GM21381 (cell line): Measurements from ENCODE around the gene PRAMEF1.
"Not testable (repeated sequence)": the region's sequence is repeated elsewhere in the genome, so short reads cannot be mapped to it uniquely, and the experiment has no call there.

Experiments
- ATAC-seq: cut with Tn5 transposase; IDR thresholded peaks from one replicate; pipeline ENCODE4 v1.9.1; 2021; ENCODE audit warnings: mild to moderate bottlenecking, moderate library complexity; ENCODE audit not compliant: unreplicated experiment

PRAMEF1 gene

GRCh38 chr1:12775443-12775842 is 15.8 kb upstream of the PRAMEF1 start:
- no peak for ATAC-seq

GRCh38 chr1:12776801-12777557 is 14.2 kb upstream of the PRAMEF1 start:
- no peak for ATAC-seq

- ATAC-seq, result no peak
Measured at GRCh38 chr1:12778061-12778460, 13.1 kb upstream of the PRAMEF1 start.

DNA sequence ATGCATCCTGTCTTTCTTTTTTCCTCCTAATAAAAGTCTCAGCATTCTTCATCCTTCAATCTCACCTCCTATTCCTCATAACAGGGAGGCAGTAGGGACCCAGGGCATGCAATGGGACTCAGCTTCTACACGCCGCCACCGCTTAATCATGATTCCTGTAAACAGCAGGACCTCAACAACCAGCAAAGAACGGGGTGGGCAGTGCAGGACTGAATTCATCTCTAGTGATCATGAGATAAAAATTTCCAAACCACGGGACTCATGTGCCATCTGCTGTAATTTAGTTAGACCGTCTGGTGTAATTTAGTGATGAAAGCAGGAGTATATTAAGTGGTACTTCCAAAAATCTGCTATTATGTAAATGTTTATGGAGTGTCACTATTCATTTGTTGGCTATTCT is 12.3 kb upstream of the PRAMEF1 start:
- ATAC-seq, result no peak

DNA sequence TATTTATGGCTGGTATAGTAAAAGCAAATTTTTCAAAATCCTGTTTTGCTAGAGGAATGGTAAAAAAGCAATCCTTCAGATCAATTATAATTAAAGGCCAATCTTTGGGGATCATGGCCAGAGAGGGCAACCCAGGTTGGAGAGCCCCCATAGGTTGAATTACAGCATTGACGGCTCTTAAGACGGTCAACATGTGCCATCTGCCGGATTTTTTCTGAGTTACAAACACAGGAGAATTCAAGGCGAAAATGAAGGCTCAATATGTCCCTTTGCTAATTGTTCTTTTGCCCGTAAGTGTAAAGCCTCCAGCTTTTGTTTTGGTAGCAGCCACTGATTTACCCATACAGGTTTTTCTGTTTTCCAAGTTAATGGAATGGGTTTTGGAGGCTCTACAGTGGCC is 9.7 kb upstream of the PRAMEF1 start:
- ATAC-seq, result not testable (repeated sequence)

- ATAC-seq, result not testable (repeated sequence)
Measured at GRCh38 chr1:12783783-12784182, 7.4 kb upstream of the PRAMEF1 start.

DNA sequence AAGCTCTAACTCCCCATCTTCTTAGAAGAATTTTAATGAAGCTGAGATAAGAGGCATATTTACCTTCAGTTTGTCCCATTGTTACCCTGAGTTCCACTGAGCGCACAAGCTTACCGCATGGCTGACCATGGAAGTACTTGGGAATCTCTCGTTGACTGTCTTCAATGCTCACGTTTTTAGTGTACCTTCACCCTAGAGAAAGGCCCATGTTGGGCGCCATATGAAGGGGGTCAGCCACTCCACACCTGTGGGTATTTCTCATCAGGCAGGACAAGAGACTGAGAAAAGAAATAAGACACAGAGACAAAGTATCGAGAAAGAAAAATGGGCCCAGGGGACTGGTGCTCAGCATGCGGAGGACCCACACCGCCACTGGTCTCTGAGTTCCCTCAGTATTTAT is 6.5 kb upstream of the PRAMEF1 start:
- not testable (repeated sequence) for ATAC-seq

DNA sequence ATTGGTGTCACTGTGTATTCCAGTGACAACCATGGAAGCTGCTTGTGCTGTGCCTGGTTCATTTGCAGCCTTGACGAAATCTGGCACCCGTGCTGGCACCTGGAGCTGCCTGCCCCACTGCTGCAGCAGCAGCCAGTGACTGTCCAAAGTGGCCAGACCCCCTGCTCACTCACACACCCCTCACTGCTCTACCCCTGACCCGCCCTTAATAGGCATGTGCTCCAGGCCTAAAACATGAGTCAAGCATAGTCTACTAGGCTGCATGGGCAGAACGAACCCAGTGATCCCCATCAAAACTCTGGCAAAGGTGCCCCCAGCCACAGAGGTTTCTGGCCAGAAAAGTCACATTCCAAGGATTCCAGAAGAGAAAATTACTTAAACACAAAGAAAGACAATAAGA is 7.7 kb downstream of the PRAMEF1 start:
- ATAC-seq, result no peak

GRCh38 chr1:12799730-12800129 is 8.5 kb downstream of the PRAMEF1 start:
- ATAC-seq, result no peak

GRCh38 chr1:12809933-12810332 is 18.7 kb downstream of the PRAMEF1 start:
- ATAC-seq, result no peak

GRCh38 chr1:12810691-12811408 is 19.7 kb downstream of the PRAMEF1 start:
- no peak for ATAC-seq

DNA sequence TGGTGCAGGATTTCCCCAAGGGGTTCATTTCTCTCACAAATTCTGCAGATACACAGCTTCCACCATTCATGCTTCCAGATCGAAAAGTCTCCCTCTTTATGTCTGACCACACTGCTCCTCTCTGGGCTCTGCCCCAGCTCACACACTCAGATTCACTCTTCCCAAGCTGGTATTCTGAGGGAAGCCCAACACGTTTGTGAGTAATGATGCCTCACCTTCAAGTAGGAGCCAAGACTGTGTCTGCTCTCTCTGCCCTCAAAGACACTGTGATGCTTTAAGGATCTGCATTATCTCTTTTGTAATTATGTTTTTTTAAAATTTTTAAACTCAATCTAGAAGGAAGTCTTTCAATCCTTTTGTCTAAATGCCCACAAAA is 20.2 kb downstream of the PRAMEF1 start:
- ATAC-seq, result no peak

DNA sequence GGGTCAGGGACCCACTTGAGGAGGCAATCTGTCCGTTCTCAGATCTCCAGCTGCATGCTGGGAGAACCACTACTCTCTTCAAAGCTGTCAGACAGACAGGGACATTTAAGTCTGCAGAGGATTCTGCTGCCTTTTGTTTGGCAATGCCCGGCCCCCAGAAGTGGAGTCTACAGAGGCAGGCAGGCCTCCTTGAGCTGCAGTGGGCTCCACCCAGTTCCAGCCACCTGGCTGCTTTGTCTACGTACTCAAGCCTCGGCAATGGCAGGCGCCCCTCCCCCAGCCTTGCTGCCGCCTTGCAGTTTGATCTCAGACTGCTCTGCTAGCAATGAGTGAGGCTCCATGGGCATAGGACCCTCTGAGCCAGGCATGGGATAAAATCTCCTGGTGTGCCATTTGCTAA is 27.9 kb downstream of the PRAMEF1 start:
- not testable (repeated sequence) for ATAC-seq

GRCh38 chr1:12831310-12831709 is 40.1 kb downstream of the PRAMEF1 start, which contains the start of gene PRAMEF11:
Gene PRAMEF11 (minus strand): TSS chr1:12831410. CDS start chr1:12828789, 2,621 bp downstream.
- not testable (repeated sequence) for ATAC-seq

GRCh38 chr1:12833251-12833650 is 42.1 kb downstream of the PRAMEF1 start:
- ATAC-seq, result not testable (repeated sequence)
